ENCODE results near the gene NAPA.

GRCh38 chr19:47445527-47445926 is 69.3 kb downstream of the NAPA start:
- no peak for TF ChIP-seq EZH2 (IDR thresholded peaks at IDR 0.05)
- no peak for TF ChIP-seq POLR2AphosphoS5 (IDR thresholded peaks at IDR 0.05; ENCODE audit: borderline replicate concordance, low read depth, low read length)
- no peak for TF ChIP-seq FOXP2 (optimal IDR thresholded peaks at IDR 0.05; ENCODE audit: control extremely low read depth, extremely low read length, insufficient read depth)
